ENCODE measurements around the gene MYH14.
"Not testable (repeated sequence)": the region's sequence is repeated elsewhere in the genome, so short reads cannot be mapped to it uniquely, and the experiment has no call there.

The MYH14 gene

GRCh38 chr19:50224986-50225747 lies 21.7 kb downstream of the MYH14 start:
- no peak for DNase-seq

GRCh38 chr19:50226536-50226935 lies 23.1 kb downstream of the MYH14 start:
- no peak for DNase-seq

GRCh38 chr19:50228153-50228552 lies 24.7 kb downstream of the MYH14 start:
- not testable (repeated sequence) for DNase-seq

GRCh38 chr19:50230379-50231351 lies 27.2 kb downstream of the MYH14 start:
- no peak for DNase-seq

GRCh38 chr19:50231417-50231816 lies 28.0 kb downstream of the MYH14 start:
- not testable (repeated sequence) for DNase-seq

GRCh38 chr19:50231821-50232220 lies 28.4 kb downstream of the MYH14 start:
- no peak for DNase-seq

- DNase-seq = no peak
These were observed 29.2 kb downstream of the MYH14 start for GRCh38 chr19:50232600-50232999.

GRCh38 chr19:50233308-50233910 lies 30.0 kb downstream of the MYH14 start:
- DNase-seq = no peak

- not testable (repeated sequence) for DNase-seq
These were observed 34.1 kb downstream of the MYH14 start for GRCh38 chr19:50237493-50237892.

- no peak for DNase-seq
These were observed 34.6 kb downstream of the MYH14 start for GRCh38 chr19:50238043-50238442.

GRCh38 chr19:50239921-50240590 lies 36.6 kb downstream of the MYH14 start:
- DNase-seq = no peak

- no peak for DNase-seq
These were observed 39.2 kb downstream of the MYH14 start for GRCh38 chr19:50242581-50242980.

- no peak for DNase-seq
These were observed 41.3 kb downstream of the MYH14 start for GRCh38 chr19:50244695-50245094.

GRCh38 chr19:50248413-50248812 lies 45.0 kb downstream of the MYH14 start:
- no peak for DNase-seq

- DNase-seq = no peak
These were observed 45.4 kb downstream of the MYH14 start for GRCh38 chr19:50248826-50249225.

GRCh38 chr19:50249636-50250035 lies 46.2 kb downstream of the MYH14 start:
- DNase-seq = no peak

- no peak for DNase-seq
These were observed 47.2 kb downstream of the MYH14 start for GRCh38 chr19:50250450-50251136.

GRCh38 chr19:50252111-50252886 lies 48.9 kb downstream of the MYH14 start:
- DNase-seq = no peak

- DNase-seq = no peak
These were observed 49.5 kb downstream of the MYH14 start for GRCh38 chr19:50252887-50253268.

GRCh38 chr19:50255115-50255514 lies 51.7 kb downstream of the MYH14 start:
- DNase-seq = no peak

- DNase-seq = no peak
These were observed 53.7 kb downstream of the MYH14 start for GRCh38 chr19:50257141-50257540.

Data from right kidney (tissue), 1 donor.